ENCODE results near the gene PFKFB3. TPM values are rescaled to one million over a fixed set of nuclear protein-coding genes. Genes with fewer than 3 reads are reported as not detected.
"Not testable (repeated sequence)": the region's sequence is repeated elsewhere in the genome, so short reads cannot be mapped to it uniquely, and the experiment has no call there.

The PFKFB3 gene
- 100 to 1,000 TPM in 2 of 3 donors, 10 to 100 TPM in 1; 54.6 to 594 (median 123) TPM for polyA plus RNA-seq

- WGBS, 3 donors = 0 to 1% (median 0%) methylated on average over 63 to 75 of the region's 75 CpGs
- H3K27ac ChIP-seq (ENCODE audit: low read depth, low read length) = no peak within 1 kb of the TSS
Measured at GRCh38 chr10:6202684-6203330, at the start of gene PFKFB3. PFKFB3 (plus strand) TSS chr10:6202932; CDS start chr10:6203261, 329 bp downstream.

GRCh38 chr10:6153845-6154244 lies 48.9 kb upstream of the PFKFB3 start:
- no peak overlapping the region for H3K27ac ChIP-seq (ENCODE audit: low read depth, low read length)
- 66 to 87% (median 72%) methylated on average over 7 of the region's 7 CpGs for WGBS, 3 donors

DNA sequence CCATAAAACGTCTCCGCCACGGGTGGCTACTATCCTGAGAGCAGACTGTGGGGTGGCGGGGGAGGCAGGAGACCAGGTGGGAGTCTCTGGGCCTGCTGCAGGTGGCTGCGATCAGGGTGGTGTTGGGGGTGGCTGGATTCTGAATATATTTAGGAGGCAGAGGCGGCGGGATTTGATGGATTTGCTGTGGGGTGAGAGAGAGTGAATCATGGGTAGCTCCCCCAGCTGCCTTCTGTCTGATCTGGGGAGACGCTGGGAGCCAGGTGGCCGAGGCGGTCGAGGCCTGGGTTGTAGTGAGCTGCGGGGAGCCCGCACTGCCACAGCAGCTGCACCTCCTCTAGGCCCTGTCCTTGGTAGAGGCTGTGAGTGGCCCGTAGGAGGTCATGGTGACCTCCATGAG lies 48.2 kb upstream of the PFKFB3 start:
- WGBS, 3 donors = 90 to 93% (median 92%) methylated on average over 14 of the region's 14 CpGs
- no peak overlapping the region for H3K27ac ChIP-seq (ENCODE audit: low read depth, low read length)

DNA sequence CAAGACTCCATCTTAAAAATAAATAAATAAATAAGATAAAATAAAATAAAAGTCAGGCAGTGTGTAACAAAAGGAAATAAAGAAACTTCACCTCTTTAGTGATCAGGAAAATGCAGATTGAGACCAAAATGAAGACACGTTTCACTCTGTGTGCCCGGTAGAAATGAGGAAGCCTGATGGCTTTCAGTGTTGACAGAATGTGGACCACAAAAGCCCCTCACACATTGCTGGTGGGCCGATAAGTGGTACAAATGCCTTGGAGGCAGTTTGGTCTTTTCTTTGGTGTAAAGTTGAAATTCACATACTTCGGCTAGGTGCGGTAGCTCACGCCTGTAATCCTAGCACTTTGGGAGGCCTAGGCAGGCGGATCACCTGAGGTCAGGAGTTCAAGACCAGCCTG lies 44.5 kb upstream of the PFKFB3 start:
- H3K27ac ChIP-seq (ENCODE audit: low read depth, low read length) = no peak overlapping the region
- 78 to 94% (median 81%) methylated on average over 7 of the region's 7 CpGs for WGBS, 3 donors

DNA sequence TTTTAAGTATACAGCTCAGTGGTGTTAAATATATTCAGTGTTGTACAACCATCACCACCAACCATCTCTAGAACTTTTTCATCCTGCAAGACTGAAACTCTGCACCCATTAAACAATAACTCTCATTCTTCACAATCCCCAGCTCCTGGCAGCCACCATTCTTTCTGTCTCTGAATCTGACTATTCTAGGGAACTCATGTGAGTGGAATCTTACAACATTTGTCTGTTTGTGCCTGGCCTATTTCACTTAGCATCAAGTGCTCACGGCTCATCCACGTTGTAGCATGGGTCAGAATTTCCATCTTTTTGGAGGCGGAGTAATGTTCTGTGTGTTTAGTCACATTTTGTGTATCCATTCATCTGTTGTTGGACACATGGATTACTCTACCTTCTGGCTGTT lies 40.8 kb upstream of the PFKFB3 start:
- no peak overlapping the region for H3K27ac ChIP-seq (ENCODE audit: low read depth, low read length)
- WGBS, 3 donors = 76 to 81% (median 77%) methylated on average over 3 of the region's 3 CpGs

- H3K27ac ChIP-seq (ENCODE audit: low read depth, low read length) = no peak overlapping the region
- 50 to 53% (median 51%) methylated on average over 12 of the region's 12 CpGs for WGBS, 3 donors
Measured at GRCh38 chr10:6162589-6163356, 40.0 kb upstream of the PFKFB3 start.

- WGBS, 3 donors = 0 to 1% (median 0%) methylated on average over 71 to 91 of the region's 91 CpGs
Measured at GRCh38 chr10:6163364-6164270, 39.1 kb upstream of the PFKFB3 start.

DNA sequence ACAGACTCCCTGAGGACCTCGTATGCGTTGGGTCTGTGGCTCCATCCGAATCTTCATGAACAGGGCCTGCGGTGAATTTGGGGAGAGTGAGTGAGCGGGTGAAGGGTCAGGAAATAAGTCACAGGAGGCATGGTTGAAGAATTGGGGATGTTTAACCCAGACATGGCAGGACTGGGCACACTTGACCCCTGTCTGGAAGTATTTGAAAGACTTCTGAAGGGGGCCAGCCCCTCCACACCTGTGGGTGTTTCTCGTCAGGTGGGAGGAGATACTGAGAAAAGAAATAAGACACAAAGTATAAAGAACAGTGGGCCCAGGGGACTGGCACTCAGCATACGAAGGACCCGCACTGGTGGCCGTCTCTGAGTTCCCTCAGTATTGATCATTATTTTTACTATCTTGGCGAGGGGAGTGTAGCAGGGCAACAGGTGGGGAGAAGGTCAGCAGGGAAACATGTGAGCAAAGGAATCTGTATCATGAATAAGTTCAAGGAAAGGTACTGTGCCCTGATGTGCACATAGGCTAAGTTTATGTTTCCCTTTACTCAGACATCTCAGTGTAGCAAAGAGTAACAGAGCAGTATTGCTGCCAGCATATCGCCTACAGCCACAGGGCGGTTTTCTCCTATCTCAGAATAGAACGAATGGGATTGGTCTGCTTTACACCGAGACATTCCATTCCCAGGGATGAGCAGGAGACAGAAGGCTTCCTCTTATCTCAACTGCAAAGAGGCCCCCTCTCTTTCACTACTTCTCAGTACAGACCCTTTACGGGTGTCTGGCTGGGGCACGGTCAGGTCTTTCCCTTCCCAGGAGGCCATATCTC lies 38.2 kb upstream of the PFKFB3 start:
- WGBS, 3 donors = 9 to 27% (median 20%) methylated on average over 16 of the region's 16 CpGs
- H3K27ac ChIP-seq (ENCODE audit: low read depth, low read length) = peak overlapping the region; percentile 93

More at GRCh38 chr10:6163364-6164270, 39.1 kb upstream of the PFKFB3 start:
- peak overlapping the region; percentile 93 for H3K27ac ChIP-seq (ENCODE audit: low read depth, low read length)

DNA sequence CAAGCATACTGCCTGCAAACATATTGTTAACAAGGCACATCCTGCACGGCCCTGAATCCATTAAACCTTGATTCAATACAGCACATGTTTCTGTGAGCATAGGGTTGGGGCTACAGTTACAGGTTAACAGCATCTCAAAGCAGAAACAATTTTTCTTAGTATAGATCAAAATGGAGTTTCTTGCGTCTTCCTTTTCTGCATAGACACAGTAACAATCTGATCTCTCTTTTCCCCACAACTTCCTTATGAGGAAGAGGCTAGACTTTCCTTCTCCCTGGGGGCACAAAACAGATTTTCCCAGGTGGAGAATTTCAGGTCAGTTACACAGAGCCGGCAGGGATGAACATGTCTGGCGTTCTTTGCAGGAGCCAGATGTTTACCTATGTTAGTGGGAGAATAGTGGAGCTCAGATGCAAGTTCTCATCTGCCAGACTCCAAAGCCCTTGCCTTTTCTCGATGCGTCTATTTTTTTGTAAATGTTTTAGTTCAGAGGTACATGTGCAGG lies 37.5 kb upstream of the PFKFB3 start:
- 31 to 52% (median 52%) methylated on average over 6 of the region's 6 CpGs for WGBS, 3 donors
- no peak overlapping the region for H3K27ac ChIP-seq (ENCODE audit: low read depth, low read length)

GRCh38 chr10:6165933-6166332 lies 36.8 kb upstream of the PFKFB3 start:
- H3K27ac ChIP-seq (ENCODE audit: low read depth, low read length) = not testable (repeated sequence)
- 89 to 94% (median 90%) methylated on average over 15 of the region's 15 CpGs for WGBS, 3 donors

DNA sequence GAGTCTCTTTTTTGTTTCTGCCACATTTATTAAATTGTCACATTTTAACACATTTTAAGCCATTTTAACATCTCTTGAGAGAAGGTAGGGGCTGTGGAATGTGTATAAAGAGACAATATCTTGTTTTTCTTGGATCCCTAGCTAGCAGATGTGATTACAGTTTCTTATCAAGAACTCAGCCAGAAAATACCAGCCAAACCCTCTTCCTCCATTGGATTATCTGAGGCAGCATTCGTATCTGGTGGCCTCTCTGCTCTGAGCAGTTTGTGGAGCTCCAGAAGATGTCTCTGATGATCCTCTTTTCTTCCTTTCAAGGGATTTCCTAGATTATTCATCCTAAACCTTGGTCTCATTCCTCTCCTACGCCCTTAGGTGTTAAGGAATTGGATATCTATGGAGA lies 35.3 kb upstream of the PFKFB3 start:
- 66 to 89% (median 88%) methylated on average over 2 of the region's 2 CpGs for WGBS, 3 donors
- no peak overlapping the region for H3K27ac ChIP-seq (ENCODE audit: low read depth, low read length)

DNA sequence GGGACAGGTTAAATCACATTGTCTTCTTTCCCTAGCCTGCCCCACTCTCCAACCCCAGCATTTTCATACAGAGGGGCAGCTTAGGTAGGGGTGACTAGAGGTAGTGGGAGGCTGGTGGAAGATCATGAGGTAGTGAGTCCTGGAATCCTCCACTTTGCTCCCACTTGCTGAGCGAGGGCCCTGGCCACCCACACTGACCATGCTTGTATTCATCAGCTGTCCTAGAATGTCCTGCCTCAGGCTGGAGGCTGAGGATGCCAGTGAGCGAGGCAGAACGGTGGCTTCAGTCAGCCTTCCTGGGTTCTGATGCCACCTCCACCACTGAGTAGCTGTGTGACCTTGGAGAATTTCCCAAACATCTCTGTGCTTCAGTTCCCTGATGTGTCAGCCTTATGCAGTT lies 34.6 kb upstream of the PFKFB3 start:
- 73 to 86% (median 76%) methylated on average over 3 of the region's 3 CpGs for WGBS, 3 donors
- H3K27ac ChIP-seq (ENCODE audit: low read depth, low read length) = no peak overlapping the region

GRCh38 chr10:6170638-6171037 lies 32.1 kb upstream of the PFKFB3 start:
- H3K27ac ChIP-seq (ENCODE audit: low read depth, low read length) = peak overlapping the region; percentile 36
- WGBS, 3 donors = 30 to 48% (median 46%) methylated on average over 2 of the region's 2 CpGs

GRCh38 chr10:6171881-6172695 lies 30.6 kb upstream of the PFKFB3 start:
- WGBS, 3 donors = 37 to 66% (median 42%) methylated on average over 23 of the region's 23 CpGs
- no peak overlapping the region for H3K27ac ChIP-seq (ENCODE audit: low read depth, low read length)

- no peak overlapping the region for H3K27ac ChIP-seq (ENCODE audit: low read depth, low read length)
Measured at GRCh38 chr10:6173203-6173602, 29.5 kb upstream of the PFKFB3 start.

GRCh38 chr10:6174201-6174874 lies 28.4 kb upstream of the PFKFB3 start:
- 85 to 93% (median 86%) methylated on average over 21 to 22 of the region's 22 CpGs for WGBS, 3 donors
- no peak overlapping the region for H3K27ac ChIP-seq (ENCODE audit: low read depth, low read length)

More at GRCh38 chr10:6173203-6173602, 29.5 kb upstream of the PFKFB3 start:
- WGBS, 3 donors = 57 to 71% (median 70%) methylated on average over 8 of the region's 8 CpGs

Data from adipose tissue (tissue), 3 donors.